Liver (tissue), 3 donors: ENCODE results near the gene TMBIM6.

ENCODE experiments used
- EGR1 ChIP-seq, 2 donors: IDR thresholded peaks; 2 replicates each; pipeline ENCODE4 v1.6.1; 2016 to 2018; ENCODE audit warnings: antibody characterized with exemption in 2 of 2, low read depth in 2 of 2
- FOXA1 ChIP-seq: IDR thresholded peaks from 2 replicates; pipeline ENCODE4 v1.6.1; 2016; ENCODE audit warnings: antibody characterized with exemption
- HNF4A ChIP-seq, 2 donors: conservative IDR thresholded peaks; 2 replicates each; pipeline ENCODE4 v1.6.1; 2016; ENCODE audit warnings: antibody characterized with exemption in 2 of 2, mild to moderate bottlenecking in 2 of 2
- HNF4G ChIP-seq: IDR thresholded peaks from 2 replicates; pipeline ENCODE4 v1.6.1; 2016; ENCODE audit warnings: antibody characterized with exemption
- NR2F2 ChIP-seq: IDR thresholded peaks from 2 replicates; pipeline ENCODE4 v1.6.1; 2016; ENCODE audit warnings: antibody characterized with exemption
- TAF1 ChIP-seq: conservative IDR thresholded peaks from 2 replicates; pipeline ENCODE4 v1.6.1; 2016; ENCODE audit warnings: antibody characterized with exemption, mild to moderate bottlenecking
- ZBTB33 ChIP-seq: IDR thresholded peaks from 2 replicates; pipeline ENCODE4 v1.6.1; 2016; ENCODE audit warnings: antibody characterized with exemption
- TF ChIP-seq, protein P1 (sequence below): fragments of 150-350 bp; IDR thresholded peaks from 2 replicates; pipeline ENCODE4 v1.5.1; 2017; ENCODE audit warnings: improper control_type of control experiment, low read depth, low read length; ENCODE audit not compliant: missing input control
- donor health status: healthy.
- donor health status: healthy.

- TF ChIP-seq HNF4A (conservative IDR thresholded peaks at IDR 0.05) = no peak
- TF ChIP-seq HNF4G = no peak
- TF ChIP-seq, protein P1, sequence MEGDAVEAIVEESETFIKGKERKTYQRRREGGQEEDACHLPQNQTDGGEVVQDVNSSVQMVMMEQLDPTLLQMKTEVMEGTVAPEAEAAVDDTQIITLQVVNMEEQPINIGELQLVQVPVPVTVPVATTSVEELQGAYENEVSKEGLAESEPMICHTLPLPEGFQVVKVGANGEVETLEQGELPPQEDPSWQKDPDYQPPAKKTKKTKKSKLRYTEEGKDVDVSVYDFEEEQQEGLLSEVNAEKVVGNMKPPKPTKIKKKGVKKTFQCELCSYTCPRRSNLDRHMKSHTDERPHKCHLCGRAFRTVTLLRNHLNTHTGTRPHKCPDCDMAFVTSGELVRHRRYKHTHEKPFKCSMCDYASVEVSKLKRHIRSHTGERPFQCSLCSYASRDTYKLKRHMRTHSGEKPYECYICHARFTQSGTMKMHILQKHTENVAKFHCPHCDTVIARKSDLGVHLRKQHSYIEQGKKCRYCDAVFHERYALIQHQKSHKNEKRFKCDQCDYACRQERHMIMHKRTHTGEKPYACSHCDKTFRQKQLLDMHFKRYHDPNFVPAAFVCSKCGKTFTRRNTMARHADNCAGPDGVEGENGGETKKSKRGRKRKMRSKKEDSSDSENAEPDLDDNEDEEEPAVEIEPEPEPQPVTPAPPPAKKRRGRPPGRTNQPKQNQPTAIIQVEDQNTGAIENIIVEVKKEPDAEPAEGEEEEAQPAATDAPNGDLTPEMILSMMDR = no peak
- TF ChIP-seq FOXA1 = no peak
- no peak for TF ChIP-seq EGR1 (IDR thresholded peaks at IDR 0.05; ENCODE audit: low read depth in 2 of 2)
- no peak for TF ChIP-seq ZBTB33
- TF ChIP-seq TAF1 = no peak
- no peak for TF ChIP-seq NR2F2
Observed at GRCh38 chr12:49702676-49703215, 38.6 kb upstream of the TMBIM6 start.
